Type B pancreatic cell (in vitro differentiated cells): ENCODE measurements around the gene ASZ1. TPM values are rescaled to one million over a fixed set of nuclear protein-coding genes. Genes with fewer than 3 reads are reported as not detected.

Experiments used
- DNase-seq: peaks from one replicate; pipeline ENCODE4 v3.0.0; 2021; ENCODE audit warnings: mixed read lengths; ENCODE audit not compliant: unreplicated experiment; ENCODE audit errors: extremely low spot score
- H3K27ac Mint-ChIP-seq: 2 replicates; pipeline ENCODE4 v1.8.0; 2021; ENCODE audit warnings: mild to moderate bottlenecking, mixed read lengths
- H3K27me3 Mint-ChIP-seq: 2 replicates; pipeline ENCODE4 v1.8.0; 2021; ENCODE audit warnings: mixed read lengths
- H3K36me3 Mint-ChIP-seq: 2 replicates; pipeline ENCODE4 v1.8.0; 2021; ENCODE audit warnings: mixed read lengths
- H3K4me1 Mint-ChIP-seq: one replicate; pipeline ENCODE4 v1.8.0; 2021; ENCODE audit warnings: mixed read lengths; ENCODE audit not compliant: unreplicated experiment
- H3K4me3 Mint-ChIP-seq: 2 replicates; pipeline ENCODE4 v1.8.0; 2021; ENCODE audit warnings: mild to moderate bottlenecking, mixed read lengths
- H3K9me3 Mint-ChIP-seq: 2 replicates; pipeline ENCODE4 v1.8.0; 2021; ENCODE audit warnings: mixed read lengths
- CTCF ChIP-seq: fragments of 200-600 bp; sonication (generic); conservative IDR thresholded peaks from 2 replicates; pipeline ENCODE4 v1.5.0; 2021; ENCODE audit warnings: antibody characterized with exemption, mild to moderate bottlenecking
- total RNA-seq: library from RNA; stranded (reverse); gene quantifications from 2 replicates; pipeline ENCODE4 v1.2.1, GENCODE V29; 2021; ENCODE audit warnings: low replicate concordance

The ASZ1 gene
- total RNA-seq, 1 donor from 2014 or later: not detected

- H3K4me1 Mint-ChIP-seq: peaks cover 12% of the 10 kb centered on the region
- no peaks in the 10 kb centered on the region for H3K36me3 Mint-ChIP-seq
- peaks cover 83% of the 10 kb centered on the region for H3K27me3 Mint-ChIP-seq
- H3K27ac Mint-ChIP-seq: peak overlapping the region; percentile 16
- no peak for TF ChIP-seq CTCF
- peak overlapping the region; percentile 94 for H3K4me3 Mint-ChIP-seq
- no peak for DNase-seq
- H3K9me3 Mint-ChIP-seq: peaks cover 4% of the 10 kb centered on the region
These were observed 103.9 kb downstream of the ASZ1 start for GRCh38 chr7:117323305-117323850.

DNA sequence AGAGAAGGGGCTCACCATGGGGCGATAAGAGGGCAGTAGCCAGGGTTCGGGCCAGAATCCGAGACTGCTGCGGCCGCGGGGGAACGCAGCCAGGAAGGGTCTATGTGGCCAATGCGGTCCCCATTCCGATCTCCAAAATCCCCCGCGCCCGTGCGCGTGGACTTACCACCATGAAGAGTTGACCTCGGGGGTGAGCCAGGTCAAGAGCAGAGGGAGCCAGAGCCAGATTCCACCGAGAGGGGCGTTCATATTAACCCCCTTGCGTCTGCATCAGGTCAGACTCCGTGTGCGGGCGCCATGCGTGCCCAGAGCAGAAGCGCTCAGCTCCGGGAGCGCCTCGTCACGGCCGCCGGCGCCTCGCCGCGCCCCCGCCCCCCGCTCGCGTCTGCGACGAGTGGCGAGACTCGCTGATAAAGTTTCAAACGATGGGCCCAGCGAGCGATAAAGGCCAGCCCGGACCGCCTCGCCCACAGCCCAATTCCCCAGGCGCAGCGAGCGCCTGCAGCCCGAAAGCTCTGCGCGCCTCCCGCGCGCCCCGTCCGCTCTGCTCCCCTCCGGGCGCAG lies 104.5 kb downstream of the ASZ1 start, which contains the start of gene WNT2:
TSS of gene WNT2 (minus strand) at position 318 of the 564 bp plus-strand sequence. CDS start at position 249, 69 bp downstream.
- TF ChIP-seq CTCF: no peak
- Mint-ChIP-seq H3K36me3 (no peaks in the 10 kb centered on the region), H3K27ac (peak within 1 kb of the TSS; percentile 20), H3K4me1 (peaks cover 12% of the 10 kb centered on the region), H3K9me3 (peaks cover 4% of the 10 kb centered on the region), H3K4me3 (peak within 1 kb of the TSS; percentile 94), H3K27me3 (peaks cover 89% of the 10 kb centered on the region)
- DNase-seq: no peak

- peaks cover 87% of the 10 kb centered on the region for H3K27me3 Mint-ChIP-seq
- H3K27ac Mint-ChIP-seq: no peak overlapping the region
- no peaks in the 10 kb centered on the region for H3K9me3 Mint-ChIP-seq
- no peak overlapping the region for H3K4me3 Mint-ChIP-seq
- H3K36me3 Mint-ChIP-seq: no peaks in the 10 kb centered on the region
- DNase-seq: no peak
- H3K4me1 Mint-ChIP-seq: peaks cover 12% of the 10 kb centered on the region
- TF ChIP-seq CTCF: no peak
These were observed 106.8 kb downstream of the ASZ1 start for GRCh38 chr7:117320523-117320922.

- Mint-ChIP-seq H3K36me3 (no peaks in the 10 kb centered on the region), H3K9me3 (no peaks in the 10 kb centered on the region), H3K4me1 (peaks cover 12% of the 10 kb centered on the region), H3K27ac (no peak overlapping the region), H3K4me3 (no peak overlapping the region), H3K27me3 (peaks cover 82% of the 10 kb centered on the region)
- no peak for DNase-seq
- TF ChIP-seq CTCF: no peak
These were observed 108.1 kb downstream of the ASZ1 start for GRCh38 chr7:117319181-117319580.

- no peak for TF ChIP-seq CTCF
These were observed 113.7 kb downstream of the ASZ1 start for GRCh38 chr7:117313582-117313981.

More at GRCh38 chr7:117313582-117313981, 113.7 kb downstream of the ASZ1 start:
- Mint-ChIP-seq H3K36me3 (no peaks in the 10 kb centered on the region), H3K27ac (no peak overlapping the region), H3K4me3 (no peak overlapping the region), H3K27me3 (peaks cover 28% of the 10 kb centered on the region), H3K4me1 (peaks cover 6% of the 10 kb centered on the region), H3K9me3 (no peaks in the 10 kb centered on the region)
- DNase-seq: no peak

Other genes starting within 250 kb of the ASZ1 start
- 2.4 and 2.8 TPM in 2 replicates for gene WNT2, start 104.4 kb downstream of the ASZ1 start, total RNA-seq
- gene CFTR, start 52.5 kb upstream of the ASZ1 start, total RNA-seq: 11.0 and 22.0 TPM in 2 replicates